Measurements from ENCODE around the gene OR5AN1.
"Not testable (repeated sequence)": the region's sequence is repeated elsewhere in the genome, so short reads cannot be mapped to it uniquely, and the experiment has no call there.

The OR5AN1 gene, protein sequence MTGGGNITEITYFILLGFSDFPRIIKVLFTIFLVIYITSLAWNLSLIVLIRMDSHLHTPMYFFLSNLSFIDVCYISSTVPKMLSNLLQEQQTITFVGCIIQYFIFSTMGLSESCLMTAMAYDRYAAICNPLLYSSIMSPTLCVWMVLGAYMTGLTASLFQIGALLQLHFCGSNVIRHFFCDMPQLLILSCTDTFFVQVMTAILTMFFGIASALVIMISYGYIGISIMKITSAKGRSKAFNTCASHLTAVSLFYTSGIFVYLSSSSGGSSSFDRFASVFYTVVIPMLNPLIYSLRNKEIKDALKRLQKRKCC

DNA sequence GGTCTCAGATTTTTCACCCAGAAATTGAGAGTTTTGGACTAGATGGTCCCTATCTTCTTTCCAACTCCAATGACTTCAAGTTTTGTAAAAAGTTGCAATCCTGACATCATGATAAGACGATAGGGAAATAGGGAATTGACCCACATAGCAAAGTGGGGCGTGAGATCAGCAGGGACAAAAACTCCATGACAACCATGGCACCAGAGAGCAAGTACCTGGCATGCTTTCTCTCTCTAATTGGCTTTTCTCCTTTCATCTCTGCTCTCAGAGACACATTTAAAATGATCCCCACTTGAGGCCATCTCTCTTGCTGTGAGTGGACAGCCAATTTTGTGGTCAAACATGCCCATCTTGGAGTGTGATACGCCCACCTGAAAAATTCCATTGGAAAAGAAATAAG is at the start of gene OR5AN1:
Gene OR5AN1, plus strand, starts transcription at position 301 of the 400 bp plus-strand sequence. CDS start 5,564 bp downstream, outside the sequence.
- no peak for DNase-seq (ENCODE audit: low read depth in 2 of 2)

DNA sequence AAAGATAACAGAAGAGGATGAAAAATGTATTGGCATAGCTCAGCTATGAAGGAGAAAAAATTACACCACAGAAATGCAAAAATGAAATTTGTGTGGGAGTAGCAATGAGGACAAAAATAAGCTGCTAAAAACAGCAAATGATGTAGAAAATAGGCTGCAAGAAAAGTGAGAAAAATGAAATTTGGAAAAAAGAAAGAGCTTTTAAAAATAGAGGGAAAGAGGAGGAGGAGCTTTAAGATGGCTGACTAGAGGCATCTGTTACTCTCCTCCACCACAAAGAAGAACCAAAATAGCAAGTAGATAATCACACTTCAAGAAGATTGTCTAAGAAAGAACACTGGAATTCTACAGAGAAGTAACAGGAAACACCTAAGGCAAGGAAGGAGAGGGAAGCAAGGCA is 23.7 kb upstream of the OR5AN1 start:
- no peak for DNase-seq (ENCODE audit: low read depth in 2 of 2)

DNA sequence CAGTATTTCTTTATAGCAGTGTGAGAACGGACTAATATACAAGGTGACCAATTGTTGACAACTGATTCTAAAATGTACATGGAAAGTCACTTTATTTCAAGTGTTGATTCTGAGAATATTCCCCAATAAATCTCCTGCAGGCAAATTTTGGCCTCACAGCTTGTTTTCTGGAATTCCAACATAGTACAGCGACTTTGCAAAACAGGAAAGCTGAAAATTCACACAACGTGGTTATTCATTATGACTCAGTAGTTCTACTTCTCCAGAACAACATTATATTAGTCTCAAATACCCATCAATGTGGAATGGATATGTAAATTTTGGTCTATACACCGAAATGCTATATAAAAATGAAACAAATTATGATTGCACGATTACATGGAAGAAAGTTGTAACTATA is 22.5 kb upstream of the OR5AN1 start:
- DNase-seq (ENCODE audit: low read depth in 2 of 2): no peak

DNA sequence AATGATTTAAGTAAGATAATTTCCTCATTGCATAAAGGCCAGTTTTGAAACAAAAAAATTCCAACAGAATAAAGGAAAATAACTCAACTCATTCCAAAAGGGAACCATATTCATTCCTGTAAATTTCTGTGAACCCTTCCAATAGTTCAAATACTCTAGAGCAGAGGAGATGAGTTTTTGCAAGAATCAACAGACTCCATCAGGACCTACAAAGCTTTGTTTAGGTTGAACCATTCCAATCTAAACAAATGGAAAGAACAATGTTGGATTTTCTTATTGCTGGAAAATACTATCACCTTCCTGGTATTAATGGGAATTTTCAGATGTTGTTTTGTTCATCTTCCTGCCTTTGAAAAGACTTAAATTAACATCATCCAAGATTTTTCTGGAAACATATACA is 21.8 kb upstream of the OR5AN1 start:
- no peak for DNase-seq (ENCODE audit: low read depth in 2 of 2)

DNA sequence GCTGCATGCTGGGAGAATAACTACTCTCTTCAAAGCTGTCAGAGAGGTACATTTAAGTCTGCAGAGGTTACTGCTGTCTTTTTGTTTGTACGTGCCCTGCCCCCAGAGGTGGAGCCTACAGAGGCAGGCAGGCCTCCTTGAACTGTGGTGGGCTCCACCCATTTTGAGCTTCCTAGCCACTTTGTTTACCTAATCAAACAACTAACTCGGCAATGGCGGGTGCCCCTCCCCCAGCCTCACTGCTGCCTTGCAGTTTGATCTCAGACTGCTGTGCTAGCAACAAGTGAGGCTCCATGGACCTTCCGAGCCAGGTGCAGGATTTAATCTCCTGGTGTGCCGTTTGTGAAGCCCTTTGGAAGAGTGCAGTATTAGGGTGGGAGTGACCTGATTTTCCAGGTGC is 9.0 kb upstream of the OR5AN1 start:
- not testable (repeated sequence) for DNase-seq (ENCODE audit: low read depth in 2 of 2)

DNA sequence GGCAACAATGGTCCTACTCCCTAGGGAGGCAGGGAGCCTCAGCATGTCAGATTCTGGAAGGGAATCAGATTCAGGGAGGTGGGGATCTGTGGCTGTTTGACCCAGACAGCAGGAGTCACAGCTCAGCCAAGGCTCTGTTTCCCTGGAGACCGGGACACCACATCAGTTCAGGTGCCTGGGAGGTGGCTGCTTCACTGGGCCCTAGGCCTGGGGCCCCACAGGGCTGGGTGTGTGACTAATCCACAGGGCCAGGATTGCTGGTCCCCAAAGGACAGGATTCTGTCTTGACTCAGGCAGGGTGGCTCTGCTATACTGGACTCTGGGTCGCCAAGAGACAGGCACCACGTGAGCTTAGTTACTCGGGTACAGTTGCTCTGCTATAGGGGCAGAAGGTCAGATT is 3.5 kb upstream of the OR5AN1 start:
- DNase-seq (ENCODE audit: low read depth in 2 of 2): no peak

DNA sequence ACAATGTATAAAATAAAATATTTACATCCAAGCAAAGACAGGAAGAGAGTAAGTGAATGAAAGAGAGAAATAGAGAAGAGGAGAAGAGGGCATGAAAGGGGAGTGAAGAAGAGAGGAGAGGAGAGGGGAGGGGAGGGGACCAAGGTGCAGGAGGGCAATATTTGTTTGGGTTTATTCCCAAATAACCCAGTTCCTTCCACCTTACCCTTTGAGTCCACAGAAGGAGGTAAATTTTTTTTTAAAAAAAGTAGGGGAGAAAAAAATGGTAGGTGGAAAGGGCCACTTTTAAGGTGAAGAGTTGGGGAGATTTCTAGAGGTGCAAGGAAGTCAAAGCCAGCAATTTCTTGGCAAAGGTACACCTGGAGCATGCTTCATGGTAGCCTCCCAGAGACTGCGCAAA is 2.1 kb upstream of the OR5AN1 start:
- no peak for DNase-seq (ENCODE audit: low read depth in 2 of 2)

DNA sequence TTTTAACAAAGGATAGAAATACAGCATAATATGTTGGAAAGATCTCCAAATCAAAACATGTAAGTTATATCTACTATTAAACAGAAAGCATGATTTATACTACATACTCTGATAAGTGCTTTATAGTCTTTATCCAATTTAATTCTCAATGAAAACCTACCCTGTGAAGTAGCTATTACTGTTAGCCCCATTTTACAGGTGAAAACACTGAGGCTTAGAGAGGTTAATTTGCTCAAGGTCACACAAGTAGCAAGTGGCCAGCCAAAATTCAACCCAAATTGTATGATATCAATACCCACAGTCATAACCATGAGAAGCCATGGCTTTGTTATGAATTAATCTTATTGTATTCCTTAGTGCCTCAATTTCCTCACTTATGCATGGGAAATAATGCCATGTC is 675 bp upstream of the OR5AN1 start:
- no peak for DNase-seq (ENCODE audit: low read depth in 2 of 2)

DNA sequence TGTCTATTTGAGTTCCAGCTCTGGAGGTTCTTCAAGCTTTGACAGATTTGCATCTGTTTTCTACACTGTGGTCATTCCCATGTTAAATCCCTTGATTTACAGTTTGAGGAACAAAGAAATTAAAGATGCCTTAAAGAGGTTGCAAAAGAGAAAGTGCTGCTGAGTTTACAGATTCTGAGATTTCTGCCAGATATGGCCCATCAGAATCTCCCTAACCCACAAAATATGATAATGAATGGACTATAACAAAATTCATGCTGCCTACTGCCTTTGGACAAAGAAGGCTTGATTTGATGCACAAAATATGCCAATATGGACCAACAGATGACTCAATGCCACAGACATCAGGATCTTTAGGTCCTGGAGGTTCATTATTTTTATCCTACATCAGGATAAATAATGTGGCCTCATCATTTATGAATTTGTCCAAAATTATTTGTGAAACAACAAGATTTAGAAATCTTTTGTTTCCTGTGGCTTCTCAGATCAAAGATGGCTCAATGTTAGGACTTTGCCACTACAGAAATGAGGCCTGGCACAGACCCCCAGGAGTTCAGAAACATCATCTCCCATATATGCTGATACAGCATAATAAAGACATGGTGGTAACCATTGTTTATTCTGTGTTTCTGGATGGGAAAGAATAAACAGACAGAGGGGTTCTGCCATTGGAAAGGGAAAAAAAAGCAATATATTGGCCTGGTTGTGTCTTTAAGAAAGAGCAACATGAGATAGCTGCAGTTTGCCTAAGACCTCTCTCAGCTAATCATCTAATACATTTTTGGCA is 6.7 kb downstream of the OR5AN1 start:
- no peak for DNase-seq (ENCODE audit: low read depth in 2 of 2)

DNA sequence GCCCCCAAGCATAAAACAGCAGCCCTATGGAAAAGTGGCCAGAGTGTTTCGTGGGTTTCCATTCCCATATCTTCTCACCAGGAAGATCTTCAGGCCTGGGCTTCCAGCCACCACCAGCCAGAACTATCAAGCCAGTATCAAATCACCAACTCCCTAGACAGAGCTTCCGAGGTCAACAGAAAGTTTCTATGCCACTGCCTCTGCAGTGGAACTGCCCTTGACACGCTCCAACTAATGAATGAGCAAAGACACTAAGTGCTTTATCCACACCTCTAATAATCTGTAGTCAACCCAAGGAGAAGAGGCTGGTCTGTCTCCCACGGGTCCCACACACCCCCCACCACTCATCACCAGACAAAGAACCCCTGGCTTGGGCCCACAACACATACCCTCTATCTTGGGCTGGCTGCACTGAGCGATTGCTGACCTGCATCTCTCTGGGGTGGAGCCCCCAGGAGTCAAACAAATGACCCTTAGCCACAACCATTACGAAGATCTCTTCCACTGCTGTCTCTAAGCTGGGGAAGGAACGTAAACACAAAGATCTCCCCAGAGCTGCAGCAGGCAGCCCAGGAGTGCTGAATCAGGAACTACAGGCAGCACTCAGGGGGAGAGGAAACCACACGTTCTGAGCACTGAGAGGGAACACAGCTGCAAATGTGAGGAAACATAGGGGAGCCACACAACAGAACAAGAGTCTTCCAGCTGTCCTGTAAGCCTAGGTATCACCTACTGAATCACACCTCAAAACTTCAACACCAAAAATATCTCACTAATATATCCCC is 9.7 kb downstream of the OR5AN1 start:
- DNase-seq (ENCODE audit: low read depth in 2 of 2): no peak

DNA sequence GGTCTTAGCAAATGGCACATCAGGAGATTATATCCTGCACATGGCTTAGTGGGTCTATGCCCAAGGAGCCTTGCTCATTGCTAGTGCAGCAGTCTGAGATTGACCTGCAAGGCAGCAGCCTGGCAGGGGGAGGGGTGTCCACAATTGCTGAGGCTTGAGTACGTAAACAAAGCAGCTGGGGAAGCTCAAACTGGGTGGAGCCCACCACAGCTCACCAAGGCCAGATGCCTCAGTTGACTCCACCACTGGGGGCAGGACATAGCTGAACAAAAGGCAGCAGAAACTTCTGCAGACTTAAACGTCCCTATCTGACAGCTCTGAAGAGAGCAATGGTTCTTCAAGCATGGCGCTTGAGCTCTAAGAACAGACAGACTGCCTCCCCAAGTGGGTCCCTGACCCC is 13.6 kb downstream of the OR5AN1 start:
- DNase-seq (ENCODE audit: low read depth in 2 of 2): not testable (repeated sequence)

DNA sequence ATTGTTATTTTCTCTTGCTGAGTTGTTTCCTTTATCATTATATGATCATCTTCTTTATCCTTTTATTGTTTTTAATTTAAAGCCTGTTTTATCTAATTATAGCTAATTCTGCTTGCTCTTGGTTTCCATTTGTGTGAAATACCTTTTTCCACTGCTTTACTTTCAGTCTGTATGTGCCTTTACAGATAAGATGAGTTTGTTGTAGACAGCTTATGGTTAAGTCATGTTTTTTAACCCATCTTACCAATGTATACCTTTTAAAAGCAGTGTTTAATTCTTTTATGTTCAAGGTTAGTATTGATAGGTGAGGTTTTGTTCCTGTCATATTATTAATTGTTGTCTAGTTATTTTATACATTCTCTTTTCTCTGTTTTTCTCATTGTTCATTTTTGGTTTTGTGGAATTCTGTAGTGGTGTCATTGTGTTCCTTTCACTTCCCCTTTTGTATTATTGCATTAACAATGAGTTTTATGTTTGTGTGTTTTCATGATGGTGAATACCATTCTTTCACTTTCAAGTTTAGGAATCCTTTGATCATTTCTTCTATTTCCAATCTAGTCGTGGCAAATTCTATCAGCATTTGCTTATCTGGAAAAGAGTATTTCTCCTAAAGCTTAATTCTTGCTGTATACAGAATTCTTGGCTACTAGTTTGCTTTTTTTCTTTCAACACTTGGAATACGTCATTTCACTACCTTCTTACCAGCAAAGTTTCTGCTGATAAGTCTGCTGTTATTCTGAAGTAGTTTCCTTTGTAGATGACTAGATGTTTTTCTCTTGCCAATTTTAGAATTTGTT is 21.8 kb downstream of the OR5AN1 start:
- no peak for DNase-seq (ENCODE audit: low read depth in 2 of 2)

DNA sequence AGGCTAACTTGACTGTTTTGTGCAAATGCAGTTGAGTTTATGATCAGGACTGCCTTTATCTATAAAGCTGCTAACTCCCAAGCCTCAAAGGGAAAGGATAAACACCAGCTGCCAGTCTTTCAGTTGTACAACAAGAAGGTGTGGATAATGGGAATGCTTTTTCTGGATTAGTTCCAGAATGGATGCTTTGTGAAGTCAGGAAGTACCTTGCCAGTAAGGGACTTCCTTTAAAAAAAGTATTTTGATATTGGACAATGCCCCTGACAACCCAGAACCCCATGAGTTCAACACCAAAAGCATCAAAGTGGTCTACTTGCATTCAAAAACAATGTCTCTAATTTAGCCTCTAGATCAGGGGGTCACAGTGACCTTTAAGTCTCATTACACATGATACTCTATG is 35.5 kb downstream of the OR5AN1 start:
- no peak for DNase-seq (ENCODE audit: low read depth in 2 of 2)

DNA sequence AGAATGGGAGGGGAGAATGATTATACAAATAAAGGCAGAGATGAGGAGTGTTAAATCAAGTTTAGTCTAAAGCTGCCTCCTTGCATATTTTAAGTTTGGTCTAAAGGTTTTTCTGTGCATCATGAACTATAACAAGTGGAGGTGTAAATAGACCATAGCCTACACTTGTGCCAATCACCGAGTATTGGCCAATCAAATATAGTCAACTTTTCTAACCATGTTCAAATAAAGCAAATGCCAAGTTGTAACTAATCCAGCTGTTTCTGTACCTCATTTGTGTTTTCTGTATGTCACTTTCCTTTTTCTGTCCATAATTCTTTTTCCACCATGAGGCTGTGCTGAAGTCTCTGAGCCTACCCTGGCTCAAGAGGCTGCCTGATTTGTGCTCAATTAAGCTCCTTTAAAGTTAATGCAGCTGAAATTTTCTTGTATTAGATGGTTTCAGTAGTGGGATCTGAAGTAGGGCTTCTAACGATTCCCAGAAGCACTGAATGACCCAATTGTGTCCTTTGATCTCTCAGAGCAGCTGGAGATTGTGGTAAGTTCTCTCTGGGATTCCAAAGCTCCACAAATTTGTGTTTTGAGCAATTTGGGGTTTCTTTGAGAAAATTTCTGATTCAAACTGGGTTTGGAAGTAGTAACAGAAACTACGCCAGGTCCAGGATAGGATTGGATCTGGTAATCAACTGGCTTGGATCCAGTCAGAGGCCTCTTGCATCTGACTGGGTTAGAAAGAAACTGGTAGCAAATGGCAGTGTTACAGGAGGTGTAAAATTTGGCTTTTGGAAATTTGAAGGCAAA is 42.0 kb downstream of the OR5AN1 start:
- no peak for DNase-seq (ENCODE audit: low read depth in 2 of 2)

DNA sequence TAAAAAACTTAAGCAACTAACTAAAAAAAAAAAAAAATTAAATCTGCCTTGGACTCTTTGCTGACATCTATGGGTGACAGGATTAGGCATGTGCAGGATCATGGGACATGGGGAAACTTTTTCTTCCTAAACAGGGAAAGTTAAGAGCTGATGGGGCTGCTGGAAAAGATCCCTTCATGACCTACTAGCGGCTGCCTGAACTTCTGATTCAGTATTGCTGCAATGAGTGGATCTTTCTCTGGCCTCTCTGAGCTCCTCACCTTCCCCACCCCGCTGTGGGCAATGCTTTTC is 42.5 kb downstream of the OR5AN1 start:
- no peak for DNase-seq (ENCODE audit: low read depth in 2 of 2)

DNA sequence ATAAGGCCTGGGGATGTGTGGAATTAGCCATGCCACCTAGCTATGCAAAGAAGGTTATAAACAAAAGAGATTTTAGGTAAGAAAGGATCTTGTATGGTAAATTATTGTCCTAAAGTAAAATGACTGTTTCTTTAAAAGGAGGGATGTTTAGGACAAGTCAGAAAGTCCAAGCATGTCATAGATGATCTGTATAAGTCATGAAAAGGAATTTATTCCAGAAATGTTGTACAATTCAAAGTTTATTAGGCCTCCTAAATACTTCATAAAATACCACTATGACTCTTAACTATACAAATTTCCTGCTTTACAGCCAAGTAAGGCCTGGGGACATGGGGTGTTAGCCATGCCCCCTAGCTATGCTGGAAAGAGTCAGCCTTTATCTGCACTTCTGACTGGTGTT is 44.9 kb downstream of the OR5AN1 start:
- no peak for DNase-seq (ENCODE audit: low read depth in 2 of 2)

DNA sequence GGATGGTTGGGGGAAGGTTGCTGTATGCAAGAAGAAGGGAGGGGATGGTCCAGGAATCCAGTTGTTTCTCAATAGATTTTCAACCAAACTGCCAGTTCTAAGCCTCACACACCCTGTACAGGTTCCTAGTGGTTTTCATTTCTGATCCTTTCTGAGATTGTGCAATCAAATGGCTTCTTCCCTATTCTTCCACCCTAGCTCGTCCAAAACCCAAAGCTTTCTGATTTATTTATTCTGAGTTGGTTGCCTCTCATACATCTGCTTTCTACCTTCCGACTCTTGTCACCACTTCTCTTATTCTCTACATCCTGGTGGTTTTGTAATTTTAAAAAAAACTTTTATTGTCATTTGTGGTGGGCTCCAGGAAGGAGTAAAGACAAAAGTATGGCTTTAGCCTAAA is 55.0 kb downstream of the OR5AN1 start:
- DNase-seq (ENCODE audit: low read depth in 2 of 2): no peak

DNA sequence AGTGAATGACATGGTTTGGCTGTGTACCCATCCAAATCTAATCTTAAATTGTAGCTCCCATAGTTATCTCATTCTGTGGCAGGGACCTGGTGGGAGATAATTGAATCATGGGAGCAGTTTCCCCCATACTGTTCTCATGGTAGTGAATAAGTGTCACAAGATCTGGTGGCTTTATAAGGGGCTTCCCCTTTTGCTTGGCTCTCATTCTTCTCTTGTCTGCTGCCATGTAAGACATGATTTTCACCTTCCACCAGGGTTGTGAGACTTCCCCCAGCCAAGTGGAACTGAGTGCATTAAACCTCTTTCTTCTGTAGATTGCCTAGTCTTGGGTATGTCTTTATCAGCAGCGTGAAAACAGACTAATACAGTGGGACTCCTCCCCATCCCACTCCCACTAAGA is 56.4 kb downstream of the OR5AN1 start:
- DNase-seq (ENCODE audit: low read depth in 2 of 2): no peak

DNA sequence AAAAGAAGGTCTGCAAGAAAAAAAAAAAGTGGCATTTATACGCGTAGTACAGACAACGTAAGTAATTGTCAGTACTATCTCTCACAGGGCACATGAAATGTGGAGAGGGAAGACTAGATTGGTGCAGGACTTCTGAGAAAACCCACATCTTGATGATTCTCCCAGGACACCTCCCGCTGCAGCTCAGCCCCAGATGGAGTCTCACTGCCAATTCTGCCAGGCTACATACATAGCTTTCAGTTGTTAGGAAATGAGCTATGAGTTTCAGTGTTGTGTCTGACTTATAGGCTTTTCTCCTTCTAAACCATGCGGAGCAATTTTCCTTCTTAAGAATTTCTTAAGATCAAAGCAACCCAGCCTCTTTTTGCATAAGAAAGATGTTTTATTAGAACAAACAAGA is 57.9 kb downstream of the OR5AN1 start:
- DNase-seq (ENCODE audit: low read depth in 2 of 2): no peak

DNA sequence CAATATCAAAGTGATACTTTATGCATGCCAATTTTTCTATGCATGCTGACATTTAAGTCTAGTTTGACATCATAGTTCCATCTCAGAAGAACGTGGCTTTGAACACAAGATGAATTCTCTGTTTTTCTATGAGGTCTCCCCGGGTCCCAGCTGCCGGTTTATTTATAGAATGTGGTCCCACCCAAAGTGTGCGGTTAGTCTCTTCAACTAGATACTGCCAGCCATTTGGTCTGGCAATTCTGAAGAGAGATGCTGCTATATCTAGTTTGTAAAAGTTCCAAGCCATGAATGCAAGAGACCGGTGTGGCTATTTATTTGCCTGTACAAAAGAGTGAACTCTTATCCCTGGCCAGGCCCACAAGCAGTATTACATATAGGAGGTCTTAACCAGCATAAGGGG is 58.3 kb downstream of the OR5AN1 start:
- DNase-seq (ENCODE audit: low read depth in 2 of 2): no peak

DNA sequence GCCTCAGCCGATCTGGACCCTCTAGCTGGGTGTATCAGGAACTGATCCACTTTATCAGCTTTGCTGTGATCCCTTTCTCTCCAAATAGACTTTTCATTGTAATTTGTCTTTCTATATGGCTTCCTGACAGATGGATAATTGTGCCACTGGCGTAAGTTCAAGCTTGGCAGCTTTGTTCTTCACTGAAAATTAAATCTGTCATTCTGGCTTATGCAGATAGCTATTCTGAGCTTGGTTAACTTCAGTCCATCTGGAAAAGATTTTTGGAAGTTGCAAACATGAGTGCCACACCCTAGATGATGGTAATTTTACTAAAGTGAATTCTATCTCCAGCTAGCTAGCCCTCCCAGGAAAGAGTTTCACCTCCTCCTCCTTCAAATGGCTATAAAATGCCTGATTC is 59.5 kb downstream of the OR5AN1 start:
- DNase-seq (ENCODE audit: low read depth in 2 of 2): no peak
